ENCODE results near the gene JUP.
"Not testable (repeated sequence)": the region's sequence is repeated elsewhere in the genome, so short reads cannot be mapped to it uniquely, and the experiment has no call there.

JUP gene

DNA sequence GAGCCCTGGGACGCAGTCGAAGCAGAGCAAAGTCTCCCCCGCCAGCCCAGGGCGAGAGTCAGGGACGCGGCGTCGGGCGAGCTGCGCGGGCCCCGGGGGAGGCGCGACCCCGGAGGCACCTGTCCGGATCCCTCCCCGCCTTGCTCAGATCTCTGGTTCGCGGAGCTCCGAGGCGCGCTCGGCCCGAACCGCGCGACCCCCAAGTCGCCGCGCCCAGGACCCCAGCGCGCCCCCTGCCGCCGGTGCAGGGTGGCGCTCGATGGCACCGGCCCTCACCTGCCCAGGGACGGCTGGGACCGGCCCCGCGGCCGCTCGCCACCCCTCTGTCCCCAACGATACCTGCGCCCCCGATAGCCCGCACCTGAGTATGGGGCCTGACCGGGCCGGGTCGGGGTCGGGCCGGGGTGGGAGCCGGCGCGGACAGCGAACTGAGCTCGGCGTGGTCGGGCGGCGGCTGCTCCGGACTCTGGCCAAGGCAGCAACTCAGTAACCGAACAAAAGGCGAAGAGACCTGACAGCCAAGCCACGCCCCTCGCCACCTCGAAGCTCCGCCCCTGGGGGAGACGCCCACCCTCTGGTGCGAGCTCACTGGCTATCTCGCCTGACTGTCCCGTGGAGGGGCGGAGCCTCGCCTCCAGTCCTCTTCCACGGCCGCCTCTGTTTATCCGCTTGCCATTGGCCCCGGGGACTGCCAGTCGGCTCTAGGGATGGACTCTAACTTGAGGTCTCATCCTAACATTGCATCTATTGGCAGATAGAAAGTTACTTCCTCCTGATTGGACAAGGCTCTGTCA, at the start of gene JUP:
JUP (minus strand) TSS at position 485 of the 794 bp plus-strand sequence. CDS start 14,857 bp downstream, outside the sequence.
- peak; percentile 87 for DNase-seq (ENCODE audit: low read depth)

DNA sequence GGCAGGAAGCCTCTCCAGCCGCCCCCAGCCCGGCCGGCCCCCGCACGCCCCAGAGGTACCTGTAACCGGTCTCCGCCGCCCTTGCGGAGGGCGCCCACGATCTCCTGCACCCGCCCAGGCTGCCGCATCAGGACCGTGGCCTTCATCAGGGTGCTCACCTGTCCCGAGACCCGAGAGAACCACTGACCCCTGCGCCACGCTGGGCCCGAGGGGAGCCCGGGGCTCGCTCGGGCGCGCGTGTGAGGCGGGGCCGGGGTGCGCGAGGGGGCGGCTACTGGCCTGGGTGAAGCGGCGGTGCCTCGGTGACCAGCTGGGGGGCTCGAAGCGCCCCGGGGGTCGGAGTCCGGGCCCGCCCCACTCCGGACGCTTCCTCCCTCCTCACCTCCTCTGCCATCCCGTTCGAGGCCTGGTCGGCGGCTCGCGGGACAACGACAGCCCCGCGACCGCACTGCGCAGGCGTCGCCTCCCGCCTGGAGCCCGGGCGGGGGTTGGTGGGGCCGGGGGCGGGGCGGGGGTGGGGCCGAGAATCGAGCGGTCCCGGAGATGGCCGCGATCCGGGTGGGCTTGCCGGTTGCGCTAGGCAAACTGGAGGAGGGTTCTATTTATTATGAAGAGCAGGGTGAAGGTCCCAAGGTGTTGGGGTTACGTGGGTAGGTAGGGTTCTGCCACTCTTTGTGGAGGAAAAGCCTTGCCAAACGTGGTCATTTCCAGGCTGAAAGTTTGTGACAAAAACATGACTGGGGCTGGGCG, 49.5 kb upstream of the JUP start, which contains the start of gene NT5C3B:
NT5C3B (minus strand) TSS at position 433 of the 750 bp plus-strand sequence; CDS start at position 394, 39 bp downstream.
- no peak for DNase-seq (ENCODE audit: low read depth)

- DNase-seq (ENCODE audit: low read depth): no peak
Observed at GRCh38 chr17:41835214-41835799, 48.8 kb upstream of the JUP start.

- DNase-seq (ENCODE audit: low read depth): not testable (repeated sequence)
Observed at GRCh38 chr17:41829961-41830360, 43.5 kb upstream of the JUP start.

DNA sequence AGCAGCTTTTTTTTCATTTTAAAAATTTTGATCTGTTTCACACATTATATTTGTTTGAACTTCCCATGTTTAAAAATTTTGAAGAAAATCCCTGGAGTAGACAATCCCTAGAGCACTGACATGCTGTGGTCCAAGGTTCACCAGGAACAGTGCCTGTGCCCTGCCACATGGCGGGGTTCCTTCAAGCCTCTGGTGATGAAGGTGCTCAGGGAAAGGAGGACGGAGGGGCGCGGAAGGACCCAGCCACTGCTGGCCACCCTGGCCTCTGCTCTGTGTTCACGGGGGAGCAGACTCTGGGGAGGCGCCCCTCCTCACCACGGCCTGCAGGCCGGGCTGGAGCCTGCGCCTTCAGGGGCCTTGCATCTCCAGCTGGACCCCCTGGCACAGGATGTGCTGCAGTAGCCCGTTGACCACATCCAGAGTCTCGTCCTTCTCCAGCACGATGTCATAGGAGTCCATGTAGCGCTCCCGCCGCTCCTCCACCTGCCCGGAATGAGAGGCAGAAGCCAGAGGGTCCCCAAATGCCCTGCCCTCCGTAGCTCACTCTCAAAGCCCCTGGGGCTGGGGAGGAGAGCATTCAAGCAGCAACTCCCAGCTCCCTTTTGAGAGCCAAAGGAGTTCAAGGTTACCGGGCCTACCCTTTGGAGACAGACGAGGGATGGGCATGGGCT, 38.8 kb upstream of the JUP start:
- DNase-seq (ENCODE audit: low read depth): no peak

- no peak for DNase-seq (ENCODE audit: low read depth)
Observed at GRCh38 chr17:41824086-41824485, 37.6 kb upstream of the JUP start.

GRCh38 chr17:41823580-41823979, 37.1 kb upstream of the JUP start:
- no peak for DNase-seq (ENCODE audit: low read depth)

DNA sequence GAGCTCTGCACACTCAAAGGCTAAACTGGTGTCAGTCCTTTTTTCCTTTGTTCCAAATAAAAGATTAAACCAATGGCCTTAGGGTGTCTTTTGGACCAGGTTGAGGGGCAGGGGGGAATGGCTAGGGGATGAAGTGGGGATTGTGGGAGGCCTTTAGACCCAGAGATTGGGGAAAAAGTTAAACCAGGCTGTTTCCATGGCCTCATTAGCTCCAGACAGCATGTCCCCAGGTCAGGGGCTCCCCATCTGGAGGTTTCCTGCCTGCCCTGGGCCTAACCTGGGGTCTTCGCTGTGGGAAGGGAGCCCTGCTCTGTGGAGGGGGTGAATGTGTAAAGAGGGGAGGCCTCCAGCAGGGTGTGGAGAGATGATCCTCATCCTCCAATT, 36.6 kb upstream of the JUP start:
- no peak for DNase-seq (ENCODE audit: low read depth)

- no peak for DNase-seq (ENCODE audit: low read depth)
Observed at GRCh38 chr17:41822216-41823140, 36.0 kb upstream of the JUP start.

- DNase-seq (ENCODE audit: low read depth): no peak
Observed at GRCh38 chr17:41821776-41822175, 35.3 kb upstream of the JUP start.

DNA sequence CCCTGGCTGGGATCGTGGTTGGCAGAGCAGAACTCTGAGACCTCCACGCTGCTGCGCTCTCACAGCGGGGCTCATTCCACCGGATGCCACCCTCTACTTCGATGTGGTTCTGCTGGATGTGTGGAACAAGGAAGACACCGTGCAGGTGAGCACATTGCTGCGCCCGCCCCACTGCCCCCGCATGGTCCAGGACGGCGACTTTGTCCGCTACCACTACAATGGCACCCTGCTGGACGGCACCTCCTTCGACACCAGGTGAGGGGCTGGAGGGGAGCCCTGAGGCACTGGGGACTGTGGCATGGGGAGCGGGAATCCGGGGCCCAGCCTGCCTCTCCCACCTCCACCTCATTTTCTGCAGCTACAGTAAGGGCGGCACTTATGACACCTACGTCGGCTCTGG, 31.5 kb upstream of the JUP start:
- DNase-seq (ENCODE audit: low read depth): no peak

DNA sequence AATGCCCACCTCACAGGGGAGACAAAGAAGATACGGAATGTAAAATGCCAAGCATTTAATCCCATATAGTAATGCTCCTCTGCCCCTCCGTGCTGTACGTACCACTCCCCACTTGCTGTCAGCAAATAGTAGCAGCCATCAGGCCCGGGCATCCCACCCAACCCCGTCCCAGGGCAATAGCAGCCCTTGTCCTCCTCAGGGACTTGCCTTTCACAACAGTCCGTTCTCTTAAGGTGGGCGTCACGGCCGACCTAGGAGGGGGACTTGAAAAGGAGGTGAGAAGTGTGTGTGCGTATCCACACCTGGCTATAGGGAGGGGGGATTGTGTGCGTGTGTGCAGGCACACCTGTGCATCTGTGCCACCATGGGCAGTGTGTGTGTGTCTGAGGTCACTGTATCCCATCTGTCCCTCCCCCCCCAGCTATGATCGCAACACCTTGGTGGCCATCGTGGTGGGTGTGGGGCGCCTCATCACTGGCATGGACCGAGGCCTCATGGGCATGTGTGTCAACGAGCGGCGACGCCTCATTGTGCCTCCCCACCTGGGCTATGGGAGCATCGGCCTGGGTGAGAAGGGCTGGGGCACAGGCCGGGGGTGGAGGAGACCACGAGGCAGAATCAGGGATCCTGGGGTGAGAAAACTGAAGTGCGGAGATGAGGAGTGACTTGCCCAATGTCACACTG, 30.3 kb upstream of the JUP start:
- no peak for DNase-seq (ENCODE audit: low read depth)

GRCh38 chr17:41814195-41814594, 27.7 kb upstream of the JUP start:
- DNase-seq (ENCODE audit: low read depth): no peak

GRCh38 chr17:41813699-41814124, 27.2 kb upstream of the JUP start:
- DNase-seq (ENCODE audit: low read depth): no peak

GRCh38 chr17:41813152-41813680, 26.7 kb upstream of the JUP start:
- DNase-seq (ENCODE audit: low read depth): no peak

- peak; percentile 70 for DNase-seq (ENCODE audit: low read depth)
Observed at GRCh38 chr17:41812381-41813151, 26.1 kb upstream of the JUP start, which contains the start of gene FKBP10. TSS of gene FKBP10 (plus strand) at chr17:41813004. CDS start at chr17:41813035, 31 bp downstream.

DNA sequence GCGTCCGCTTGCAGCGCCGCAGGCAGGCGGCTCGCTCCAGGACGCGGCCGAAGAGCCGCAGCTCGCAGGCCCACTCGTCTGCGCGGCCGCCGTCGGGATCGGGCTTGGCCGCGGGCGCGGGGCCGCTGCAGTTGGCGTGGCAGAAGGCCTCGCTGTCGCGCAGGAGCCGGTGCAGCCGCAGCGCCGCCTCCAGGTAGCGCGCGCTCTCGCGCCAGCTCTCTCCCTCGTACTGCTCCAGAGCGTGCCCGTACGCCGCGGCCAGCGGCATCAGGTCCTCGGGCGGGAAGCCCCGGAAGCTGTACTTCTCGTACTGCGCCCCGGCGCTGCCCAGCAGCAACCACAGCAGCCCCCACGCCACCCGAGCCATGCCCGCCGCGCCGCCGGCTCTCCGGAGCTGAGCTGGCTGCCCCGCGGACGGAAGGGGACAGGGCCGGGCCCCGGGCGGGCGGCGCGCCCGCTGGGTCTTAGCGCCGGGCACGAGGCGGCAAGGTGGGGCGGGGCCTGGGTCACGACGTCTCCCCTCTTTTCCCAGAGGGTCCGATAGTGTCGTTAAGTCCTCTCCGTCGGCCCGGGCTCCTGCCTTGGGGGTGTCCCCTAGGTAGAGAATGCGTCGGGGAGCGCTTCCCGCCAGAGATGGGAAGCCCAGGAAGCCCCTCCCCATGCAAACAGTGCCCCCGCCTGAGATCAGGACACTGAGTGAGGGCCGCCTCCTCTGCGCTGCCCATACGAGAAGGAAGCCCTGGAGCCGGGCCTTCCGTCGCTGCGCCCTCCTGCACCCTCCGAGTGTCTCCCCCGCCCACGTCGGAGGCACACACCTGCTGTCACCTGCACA, 25.3 kb upstream of the JUP start, which contains the start of gene P3H4:
P3H4 (minus strand) TSS at position 401 of the 832 bp plus-strand sequence; CDS start at position 367, 34 bp downstream.
- no peak for DNase-seq (ENCODE audit: low read depth)
